C4-2B (cell line): ENCODE results near the gene FUT6.

Experiments used
- ZFX ChIP-seq: fragments of 450-650 bp; IDR thresholded peaks from 2 replicates; pipeline ENCODE4 v1.6.1; 2017
- TF ChIP-seq, protein P1 (sequence below): fragments of 450-650 bp; conservative IDR thresholded peaks from 2 replicates; pipeline ENCODE4 v1.5.1; 2017; ENCODE audit warnings: mild to moderate bottlenecking

DNA sequence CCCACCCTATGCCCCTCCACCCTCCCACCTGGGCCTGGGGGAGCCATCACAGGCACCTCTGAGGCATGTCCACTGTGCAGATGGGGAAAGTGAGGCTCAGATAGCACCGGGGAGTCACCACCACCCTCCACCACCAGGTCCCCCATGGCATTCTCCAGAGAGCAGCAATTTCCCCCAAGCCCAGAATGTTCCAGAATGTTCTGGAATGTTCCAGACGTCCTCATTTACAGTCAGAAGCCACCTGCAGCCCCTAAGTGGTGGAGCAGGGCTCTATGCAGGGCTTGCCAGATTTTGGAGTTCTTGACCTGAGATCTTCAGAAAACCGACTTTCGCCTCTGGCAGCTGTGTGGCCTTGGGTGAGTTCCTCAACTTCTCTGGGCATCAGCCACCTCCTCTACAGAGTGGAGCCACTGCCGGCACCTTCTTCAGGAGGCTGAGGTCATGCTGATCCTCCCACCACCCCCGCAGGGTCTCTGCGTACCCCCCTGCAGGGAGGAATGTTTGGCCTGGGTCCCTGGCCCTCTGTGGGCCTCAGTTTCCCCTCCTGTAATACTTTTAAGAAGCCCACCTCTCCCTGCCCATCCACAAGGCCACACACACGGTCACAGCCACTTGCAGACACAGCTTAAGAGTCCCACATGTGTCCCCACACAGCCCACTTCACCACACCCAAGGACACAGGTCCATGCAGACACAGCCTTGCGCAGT, 24.7 kb upstream of the FUT6 start:
- TF ChIP-seq, protein P1, sequence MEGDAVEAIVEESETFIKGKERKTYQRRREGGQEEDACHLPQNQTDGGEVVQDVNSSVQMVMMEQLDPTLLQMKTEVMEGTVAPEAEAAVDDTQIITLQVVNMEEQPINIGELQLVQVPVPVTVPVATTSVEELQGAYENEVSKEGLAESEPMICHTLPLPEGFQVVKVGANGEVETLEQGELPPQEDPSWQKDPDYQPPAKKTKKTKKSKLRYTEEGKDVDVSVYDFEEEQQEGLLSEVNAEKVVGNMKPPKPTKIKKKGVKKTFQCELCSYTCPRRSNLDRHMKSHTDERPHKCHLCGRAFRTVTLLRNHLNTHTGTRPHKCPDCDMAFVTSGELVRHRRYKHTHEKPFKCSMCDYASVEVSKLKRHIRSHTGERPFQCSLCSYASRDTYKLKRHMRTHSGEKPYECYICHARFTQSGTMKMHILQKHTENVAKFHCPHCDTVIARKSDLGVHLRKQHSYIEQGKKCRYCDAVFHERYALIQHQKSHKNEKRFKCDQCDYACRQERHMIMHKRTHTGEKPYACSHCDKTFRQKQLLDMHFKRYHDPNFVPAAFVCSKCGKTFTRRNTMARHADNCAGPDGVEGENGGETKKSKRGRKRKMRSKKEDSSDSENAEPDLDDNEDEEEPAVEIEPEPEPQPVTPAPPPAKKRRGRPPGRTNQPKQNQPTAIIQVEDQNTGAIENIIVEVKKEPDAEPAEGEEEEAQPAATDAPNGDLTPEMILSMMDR: no peak
- no peak for TF ChIP-seq ZFX
